Middle frontal gyrus (tissue), 1 donor: ENCODE data around the gene PLD5.
"Not testable (repeated sequence)": the region's sequence is repeated elsewhere in the genome, so short reads cannot be mapped to it uniquely, and the experiment has no call there.

Experiments
- DNase-seq: peaks from one replicate; pipeline ENCODE4 v3.0.0-alpha.2; 2015; ENCODE audit warnings: low spot score; ENCODE audit errors: extremely low spot score

The PLD5 gene

DNA sequence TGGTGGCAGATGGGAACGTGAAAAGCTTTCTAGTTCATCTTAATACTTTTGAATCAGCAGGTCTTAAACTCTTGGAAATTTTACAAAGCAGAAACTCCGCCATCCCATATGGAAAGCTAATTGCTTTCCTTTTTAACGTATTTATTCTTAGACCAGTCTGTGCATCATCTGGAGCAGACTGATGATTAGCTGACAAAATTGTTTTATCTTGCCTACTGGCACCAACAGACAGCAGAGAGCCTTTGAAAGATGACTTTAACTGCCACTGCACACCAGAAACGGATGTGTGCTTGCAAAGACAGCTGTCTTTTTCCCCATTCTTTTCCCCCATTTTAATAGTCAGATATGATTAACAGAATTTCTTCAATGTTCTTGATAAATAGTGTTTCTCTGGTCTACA is 97.0 kb downstream of the PLD5 start:
- no peak for DNase-seq

DNA sequence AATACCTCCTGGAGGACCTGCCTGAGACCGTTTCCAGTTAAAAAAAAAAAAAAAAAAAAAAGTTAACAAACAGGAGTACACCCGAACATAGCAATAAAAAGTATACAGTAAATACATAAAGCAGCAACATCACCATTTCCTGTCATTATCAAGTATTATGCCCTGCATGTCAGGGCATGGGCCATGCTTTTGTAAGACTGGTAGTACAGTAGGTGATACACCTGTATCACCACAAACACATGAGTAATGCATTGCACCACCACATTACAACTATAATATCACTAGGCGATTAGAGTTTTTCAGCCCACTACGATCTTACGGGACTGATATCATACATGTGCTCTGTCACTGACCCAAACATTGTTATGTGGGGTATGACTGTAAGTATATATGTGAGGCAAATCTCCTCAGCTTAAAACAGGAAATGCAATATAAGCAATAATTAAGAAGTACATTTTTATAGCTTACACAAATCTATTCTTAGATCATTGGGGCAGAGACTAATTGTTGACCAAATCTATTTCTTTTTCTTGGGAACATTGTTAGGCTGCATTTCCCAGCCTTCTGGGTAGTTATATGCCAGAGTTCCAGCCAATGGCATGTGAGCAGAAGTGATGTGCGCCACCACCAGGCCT is 98.1 kb downstream of the PLD5 start:
- no peak for DNase-seq

DNA sequence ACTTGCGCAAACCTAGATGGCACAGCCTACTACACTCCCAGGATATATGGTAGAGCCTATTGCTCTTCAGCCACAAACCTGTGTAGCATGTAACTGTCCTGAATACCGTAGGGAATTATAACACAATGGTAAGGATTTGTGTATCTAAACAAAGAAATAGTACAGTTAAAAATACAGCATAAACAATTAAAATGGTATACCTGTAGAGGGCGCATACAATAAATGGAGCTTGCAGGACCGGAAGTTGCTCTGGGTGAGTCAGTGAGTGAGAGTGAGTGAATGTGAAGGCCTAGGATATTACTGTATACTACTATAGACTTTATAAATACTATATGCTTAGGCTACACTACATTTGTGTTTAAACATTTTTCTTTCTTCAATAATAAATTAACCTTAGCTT is 99.3 kb downstream of the PLD5 start:
- no peak for DNase-seq

DNA sequence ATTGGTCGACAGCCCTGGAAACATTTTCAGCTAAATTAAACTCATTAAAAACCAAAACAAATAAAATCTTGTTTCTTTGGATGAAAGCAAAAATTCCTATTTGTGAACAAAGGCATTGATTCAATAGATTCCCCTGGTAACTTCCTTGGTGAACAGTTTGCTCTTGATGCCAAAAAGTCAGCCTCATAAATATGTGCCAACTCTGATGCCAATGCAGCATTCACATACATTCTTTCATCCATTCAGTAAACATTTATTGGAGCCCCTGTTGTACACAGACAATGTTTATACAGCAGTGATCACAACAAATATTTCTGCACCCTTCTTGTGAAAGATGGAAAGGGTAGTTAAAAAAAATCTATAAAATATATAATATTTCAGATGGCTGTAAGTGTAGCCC is 107.8 kb downstream of the PLD5 start:
- DNase-seq = no peak

DNA sequence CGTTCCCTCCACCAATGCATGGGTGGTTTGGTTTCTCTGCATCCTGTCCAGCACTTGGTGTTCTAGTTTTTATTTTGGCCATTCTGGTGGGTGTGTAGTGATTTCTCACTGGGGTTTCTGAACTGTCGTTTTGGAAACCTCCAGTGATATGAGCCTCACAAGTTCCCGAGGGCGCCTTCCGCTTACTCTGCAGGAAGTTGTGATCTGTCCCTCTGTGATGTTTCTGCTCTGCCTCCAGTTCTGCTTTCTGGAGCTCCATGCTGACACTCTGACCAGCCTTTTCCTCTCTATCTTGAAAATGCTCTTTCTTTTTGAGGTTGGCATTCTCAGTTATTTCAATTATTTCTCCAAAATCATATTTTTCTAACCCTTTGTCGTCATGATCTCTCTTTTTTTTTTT is 111.6 kb downstream of the PLD5 start:
- no peak for DNase-seq

DNA sequence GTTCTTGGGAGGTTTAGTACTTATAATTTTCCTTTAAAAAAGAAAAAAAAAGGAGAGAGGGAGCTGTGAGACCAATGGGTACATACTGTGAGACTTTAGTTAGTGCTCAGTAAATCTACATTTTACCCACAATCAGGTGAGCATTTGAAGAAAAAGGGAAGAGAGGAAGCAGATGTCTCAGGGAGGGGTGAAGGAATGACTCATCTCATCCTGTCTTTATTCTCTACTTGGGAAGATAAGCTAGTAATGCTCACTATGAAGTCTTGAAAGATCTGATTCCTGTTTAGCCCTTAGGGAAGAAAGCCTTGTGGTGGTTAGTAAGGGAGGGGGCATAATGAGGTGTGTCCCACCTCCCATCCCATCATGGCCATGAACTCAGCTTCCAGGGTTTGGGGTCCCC is 112.6 kb downstream of the PLD5 start:
- DNase-seq = no peak

DNA sequence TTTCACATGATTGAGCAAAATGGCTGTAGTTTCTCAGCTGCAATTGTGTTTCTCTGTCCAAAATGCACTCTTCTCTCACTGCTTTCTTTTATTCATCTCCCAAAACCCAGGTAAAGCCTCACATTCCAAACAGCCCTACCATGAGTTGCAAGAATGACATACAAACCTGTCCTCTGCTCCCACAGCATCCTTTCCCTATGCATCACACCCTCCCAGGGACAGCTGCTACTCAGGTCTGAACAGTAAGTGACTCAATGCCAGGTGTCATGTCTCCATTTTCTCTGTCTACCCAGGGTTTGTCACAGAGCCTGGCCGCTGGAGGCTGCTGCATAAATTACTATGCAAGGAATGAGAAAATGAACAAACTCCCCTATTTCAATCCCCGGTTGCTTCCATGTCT is 118.5 kb downstream of the PLD5 start:
- DNase-seq = no peak

DNA sequence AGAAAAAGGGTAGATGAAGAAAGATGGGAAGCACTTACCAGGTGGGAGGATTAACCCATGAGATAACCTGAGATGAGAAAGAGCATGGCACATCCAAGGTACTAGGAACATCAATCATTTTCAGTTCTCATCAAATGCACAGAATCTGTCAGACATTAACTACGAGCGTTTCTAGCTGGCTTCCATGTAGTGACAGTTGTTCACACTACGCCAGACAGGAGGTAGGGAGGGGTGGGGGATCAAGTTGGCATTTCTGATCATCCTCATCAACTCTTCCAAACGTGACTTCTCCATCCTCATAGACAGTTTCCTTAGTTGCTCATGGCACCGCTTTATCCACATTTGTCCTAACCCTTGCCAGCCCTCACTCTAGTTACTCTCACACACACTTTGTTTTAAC is 120.2 kb downstream of the PLD5 start:
- DNase-seq = no peak

DNA sequence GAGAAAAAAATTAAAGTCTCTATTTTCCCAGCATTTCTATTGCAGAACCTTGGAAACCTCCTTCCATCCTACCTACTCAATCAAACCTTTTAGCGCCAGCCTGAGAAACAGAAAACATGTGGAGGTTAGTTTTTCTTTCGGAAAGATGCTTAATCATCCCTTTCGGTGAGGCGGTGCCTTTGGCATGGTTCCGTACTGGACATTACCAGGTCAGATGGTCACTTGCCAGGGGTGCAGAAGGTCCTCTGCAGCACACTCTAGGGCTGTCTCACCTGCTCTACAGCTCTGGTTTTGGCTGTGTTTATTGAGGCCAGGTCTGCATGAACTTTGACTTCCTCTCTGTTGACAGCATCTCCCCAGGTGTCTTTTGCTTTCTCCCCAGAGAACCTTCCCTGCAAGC is 121.5 kb downstream of the PLD5 start:
- no peak for DNase-seq

DNA sequence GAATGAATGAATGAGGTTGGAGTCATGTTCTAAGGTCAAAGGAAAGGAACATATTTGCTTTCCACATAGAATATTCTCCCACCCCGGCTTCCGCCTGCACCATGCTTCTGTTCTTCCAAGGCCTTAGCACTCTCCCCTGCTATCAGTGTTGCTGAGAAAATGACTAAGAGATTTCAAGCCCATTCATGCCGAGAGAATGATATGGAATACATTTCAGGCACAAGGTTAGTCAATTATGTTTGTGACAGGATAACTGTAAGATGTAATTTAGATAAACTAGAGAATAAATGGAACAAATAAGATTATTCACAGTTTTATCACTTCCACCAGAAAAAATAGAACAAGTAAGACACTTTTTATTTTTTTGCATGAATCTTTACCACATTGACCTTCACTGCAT is 122.6 kb downstream of the PLD5 start:
- DNase-seq = no peak

DNA sequence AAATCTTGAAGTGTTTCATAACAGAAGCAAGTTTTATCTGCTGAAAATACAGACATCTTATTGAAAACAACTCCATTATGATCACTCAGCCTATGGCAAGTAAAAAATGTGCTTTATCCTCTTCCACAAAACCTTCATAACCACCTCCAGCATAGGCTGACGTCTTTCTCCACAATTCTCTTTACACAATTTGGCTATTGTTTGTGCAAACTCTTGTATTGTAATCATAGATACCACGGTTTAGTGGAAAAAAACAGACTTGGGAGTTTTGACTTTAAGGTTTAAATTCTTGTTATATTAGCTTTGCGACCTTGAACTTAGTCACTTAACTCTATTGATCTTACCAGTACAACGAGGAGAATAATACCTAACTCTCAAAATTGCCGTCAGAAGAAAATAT is 126.1 kb downstream of the PLD5 start:
- DNase-seq = no peak

DNA sequence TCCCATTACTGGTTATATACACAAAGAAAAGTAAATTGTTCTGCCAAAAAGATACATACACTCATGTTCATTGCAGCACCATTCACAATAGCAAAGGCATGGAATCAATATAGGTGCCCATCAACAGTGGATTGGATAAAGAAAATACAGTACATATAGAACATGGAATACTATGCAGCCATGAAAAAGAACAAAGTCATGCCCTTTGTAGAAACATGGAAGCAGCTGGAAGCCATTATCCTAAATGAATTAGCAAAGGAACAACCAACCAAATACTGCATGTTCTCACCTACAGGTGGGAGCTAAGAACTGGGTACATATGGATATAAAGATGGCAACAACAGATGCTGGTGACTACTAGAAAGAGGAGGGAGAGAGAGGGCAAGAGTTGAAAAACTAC is 132.6 kb downstream of the PLD5 start:
- DNase-seq = no peak

DNA sequence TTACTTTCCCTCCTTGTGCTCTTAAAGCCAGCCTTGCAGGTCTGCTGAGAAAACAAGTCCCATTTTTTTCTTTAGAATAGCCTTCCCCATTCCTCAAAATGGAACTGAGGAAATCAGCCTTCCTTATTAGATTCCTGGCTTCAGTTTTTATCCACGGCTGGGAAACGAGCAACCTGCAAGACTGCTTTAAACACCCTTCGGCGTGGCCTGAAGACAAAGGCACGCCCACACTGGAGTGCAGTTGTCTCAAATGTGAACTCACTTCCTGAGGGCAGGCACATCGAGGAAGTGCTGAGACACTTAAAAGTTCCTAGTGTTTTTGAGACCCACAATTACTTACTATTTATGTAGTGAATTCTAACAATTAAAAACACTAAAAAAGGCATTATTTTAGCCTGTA is 148.4 kb downstream of the PLD5 start:
- DNase-seq = not testable (repeated sequence)

DNA sequence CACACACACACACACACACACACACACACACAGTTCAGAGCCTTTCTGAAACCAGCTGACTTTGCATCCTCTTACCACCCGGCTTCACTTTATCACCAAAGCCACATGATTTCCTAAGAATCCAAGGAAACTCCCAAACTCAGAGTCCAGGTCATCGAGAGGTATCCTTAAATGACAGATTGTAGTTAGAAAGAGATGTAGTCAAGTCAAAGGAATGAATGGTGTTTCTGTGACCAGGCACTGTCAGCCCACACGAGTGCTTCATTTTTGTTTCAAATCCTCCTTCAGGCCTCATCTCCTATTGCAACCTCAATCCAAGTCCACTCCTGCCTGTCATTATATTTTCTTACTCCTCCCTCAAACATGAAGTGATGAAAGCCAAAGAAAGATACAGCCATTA is 174.1 kb downstream of the PLD5 start:
- DNase-seq = not testable (repeated sequence)

DNA sequence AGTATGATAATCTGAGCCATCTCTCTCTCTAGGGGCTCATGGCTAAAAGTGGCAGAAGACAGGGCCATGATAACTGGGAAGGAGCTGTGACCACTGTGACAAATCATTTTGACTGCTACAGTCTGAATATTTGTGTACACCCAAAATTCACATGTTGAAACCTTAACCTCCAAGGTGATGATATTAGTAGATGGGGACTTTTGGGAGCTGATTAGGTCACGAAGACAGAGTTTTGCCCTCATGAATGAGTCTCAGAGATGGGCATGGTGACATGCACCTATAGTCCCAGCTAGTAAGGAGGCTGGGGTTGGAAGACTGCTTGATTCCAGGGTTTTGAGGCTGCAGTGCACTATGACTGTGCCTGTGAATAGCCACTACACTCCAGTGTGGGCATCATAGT is 174.9 kb downstream of the PLD5 start:
- no peak for DNase-seq

DNA sequence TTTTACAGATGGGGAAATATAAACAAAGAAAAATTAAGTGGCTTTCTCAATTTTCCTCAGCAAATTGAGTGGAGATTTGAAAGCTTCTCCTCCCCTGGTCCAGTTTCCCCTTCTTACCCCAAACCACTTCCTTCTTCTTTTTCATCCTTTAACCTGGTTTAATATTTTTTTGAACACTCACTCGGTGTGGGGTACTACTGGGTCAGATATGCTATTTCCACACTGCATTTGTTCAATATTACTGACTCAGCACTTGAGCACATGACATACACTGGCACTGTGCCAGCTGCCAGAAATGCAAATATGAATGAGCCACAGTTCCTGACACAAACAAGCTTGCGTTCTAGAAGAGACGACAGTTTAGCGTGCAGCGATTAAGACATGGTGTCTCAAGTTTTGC is 193.6 kb downstream of the PLD5 start:
- DNase-seq = not testable (repeated sequence)

DNA sequence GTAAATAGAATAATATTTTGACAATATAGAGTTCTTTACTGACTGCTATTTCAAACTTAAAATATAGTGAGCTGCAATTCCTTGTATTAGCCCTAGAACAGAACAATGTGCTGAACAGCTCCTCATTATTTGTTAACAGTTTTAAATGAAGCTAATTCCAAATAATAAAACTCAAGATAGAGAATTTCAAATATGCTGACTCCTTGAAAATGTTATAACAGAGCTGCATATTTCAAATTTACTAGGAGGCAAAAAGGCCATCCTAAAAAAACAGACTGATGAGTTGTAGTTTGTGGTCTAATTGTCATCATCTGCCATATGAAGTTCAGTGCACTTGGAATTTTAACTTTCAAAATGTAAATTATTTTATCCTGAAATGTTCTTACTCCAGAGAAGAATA is 197.1 kb downstream of the PLD5 start:
- DNase-seq = not testable (repeated sequence)

DNA sequence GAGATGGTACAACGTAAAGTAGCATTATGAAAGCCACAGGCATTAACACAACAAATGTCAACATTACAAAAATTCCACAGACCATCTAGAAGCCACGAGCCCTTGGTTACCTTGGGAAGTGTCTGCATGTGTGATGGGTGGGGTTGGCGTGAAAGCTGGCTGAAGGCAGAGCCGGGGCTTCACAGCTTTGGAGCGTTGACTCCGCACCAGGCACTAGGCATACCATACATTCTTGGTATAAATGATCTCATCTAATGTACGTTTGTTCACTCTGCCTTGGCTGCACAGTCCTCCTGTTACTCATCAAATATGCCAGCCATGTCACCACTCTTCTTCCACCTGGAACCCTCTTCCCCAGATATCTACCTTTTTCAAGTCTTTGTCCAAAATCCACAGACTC is 202.5 kb downstream of the PLD5 start:
- DNase-seq = not testable (repeated sequence)

DNA sequence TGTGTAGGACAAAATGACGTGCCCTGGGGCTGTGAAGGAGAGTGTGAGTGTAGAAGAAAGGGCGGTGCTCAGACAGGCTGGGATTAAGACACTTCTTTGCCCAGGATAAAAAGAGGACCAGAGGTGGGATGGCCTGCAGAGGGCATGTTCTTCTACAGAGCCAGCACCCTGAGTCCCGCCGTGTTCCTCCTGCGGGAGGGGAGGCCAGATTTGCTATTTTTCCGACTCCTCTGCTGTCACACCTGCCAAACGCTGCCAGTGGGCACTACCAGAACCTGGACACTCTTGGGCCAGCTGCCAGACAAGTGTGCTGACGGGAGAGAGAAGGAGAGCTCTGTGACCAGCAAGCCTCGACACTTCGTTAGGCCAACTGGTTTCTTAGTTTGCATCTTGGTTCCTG is 206.4 kb downstream of the PLD5 start:
- no peak for DNase-seq

DNA sequence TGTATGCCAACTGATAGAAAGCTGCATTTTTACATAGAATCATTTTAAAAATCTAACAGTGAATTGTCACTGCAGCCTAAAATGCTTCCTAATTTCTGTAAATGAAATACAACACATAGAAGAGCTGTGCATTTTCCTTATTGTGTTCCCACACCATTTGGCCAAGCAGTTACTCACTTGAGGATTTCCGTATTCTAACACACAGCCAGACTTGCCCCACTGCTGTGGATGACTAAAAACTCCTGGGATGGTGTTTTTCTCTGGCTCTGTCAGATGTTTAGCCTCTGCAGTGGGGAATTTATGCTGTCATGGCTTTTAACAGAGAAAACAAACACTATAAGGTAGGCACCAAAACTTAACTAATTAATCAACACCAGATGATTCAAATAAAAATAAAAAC is 209.6 kb downstream of the PLD5 start:
- not testable (repeated sequence) for DNase-seq

DNA sequence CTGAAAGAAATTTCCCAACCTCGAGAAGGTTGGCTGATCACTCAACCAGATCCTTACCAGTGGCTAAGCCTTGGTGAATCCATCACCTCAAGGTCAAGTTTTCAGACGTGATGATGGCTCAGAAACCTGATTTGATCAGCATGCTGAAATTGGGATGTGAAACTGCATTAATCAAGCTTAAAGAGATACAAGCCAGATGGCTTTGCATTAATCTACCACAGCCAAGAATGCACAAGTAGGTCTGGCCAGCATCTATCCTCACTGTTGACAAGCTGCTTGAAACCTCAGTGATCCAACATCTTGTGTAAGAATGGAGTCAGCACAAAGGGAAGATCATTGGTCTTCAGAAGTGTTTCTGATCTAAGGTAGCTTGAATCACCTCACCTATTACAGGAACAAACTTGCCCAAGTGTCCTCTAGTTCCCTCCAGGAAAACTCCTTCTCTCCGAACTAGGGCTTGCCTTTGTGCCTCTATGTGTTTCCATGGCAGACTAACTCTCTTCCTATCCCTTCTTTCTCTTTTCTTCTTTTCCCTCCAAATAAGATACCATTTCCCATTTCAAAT is 210.3 kb downstream of the PLD5 start:
- not testable (repeated sequence) for DNase-seq

DNA sequence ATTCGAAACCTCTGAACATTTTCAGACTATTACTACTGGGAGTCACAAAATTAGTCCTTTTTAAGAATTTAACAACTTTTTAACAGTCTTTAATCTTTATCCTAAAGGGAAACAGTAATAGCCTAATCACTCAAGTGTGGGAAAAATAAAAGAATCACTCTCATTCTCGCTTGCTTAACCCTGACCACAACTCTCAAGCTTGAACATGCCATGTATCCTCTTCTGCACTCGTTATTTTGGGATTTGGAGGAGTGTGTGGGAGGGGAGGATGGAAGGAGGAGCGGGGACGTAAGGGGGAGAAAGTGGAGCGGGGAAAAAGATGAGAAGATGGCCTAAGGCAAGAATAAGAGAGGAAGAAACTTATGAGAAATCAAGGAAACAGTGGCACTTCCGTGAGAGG is 215.8 kb downstream of the PLD5 start:
- DNase-seq = not testable (repeated sequence)

DNA sequence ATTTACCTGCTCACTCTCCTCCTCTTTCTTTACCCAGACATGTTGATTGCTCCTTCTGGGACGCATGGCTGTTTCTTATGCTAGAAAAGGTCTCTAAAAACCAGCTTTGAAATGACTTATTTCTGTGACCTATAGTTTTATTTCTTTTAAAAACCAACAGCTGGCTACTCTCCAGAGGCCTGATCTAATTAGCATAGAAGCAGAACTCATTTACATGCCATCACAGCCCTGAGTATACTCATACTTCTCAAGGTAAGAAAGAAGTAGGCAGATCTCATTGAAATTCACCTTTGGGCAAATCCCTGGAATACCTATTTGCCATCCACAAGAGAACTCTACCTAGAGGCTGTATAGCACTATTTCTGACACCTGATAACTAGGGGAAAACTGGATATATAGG is 230.7 kb downstream of the PLD5 start:
- DNase-seq = not testable (repeated sequence)

DNA sequence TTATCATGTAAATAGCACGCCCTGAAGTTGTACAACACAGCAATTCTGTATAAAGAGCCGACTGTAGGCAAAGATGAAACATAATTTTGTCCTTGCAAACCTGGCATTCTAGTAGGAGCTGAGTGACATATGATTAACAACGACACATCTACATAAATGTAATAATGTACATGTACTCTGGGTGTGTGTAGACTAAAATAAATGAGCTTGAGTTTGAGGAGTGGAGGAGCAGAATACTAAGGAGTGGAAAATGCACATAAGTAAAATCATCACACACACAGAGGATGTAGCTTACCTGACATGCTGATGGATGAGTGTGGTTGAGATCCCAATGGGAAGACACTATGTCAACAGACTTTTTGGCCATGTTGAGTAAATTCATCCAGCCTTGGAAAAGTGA is 236.4 kb downstream of the PLD5 start:
- not testable (repeated sequence) for DNase-seq
